PC-3 (cell line): ENCODE results near the gene PBLD. TPM values are rescaled to one million over a fixed set of nuclear protein-coding genes. Genes with fewer than 3 reads are reported as not detected.
"Not testable (repeated sequence)": the region's sequence is repeated elsewhere in the genome, so short reads cannot be mapped to it uniquely, and the experiment has no call there.

Source experiments
- ATAC-seq: fragments of 200-7000 bp; cut with Tn5 transposase; 2 replicates; pipeline ENCODE4 v1.9.1; 2020; ENCODE audit warnings: mild to moderate bottlenecking, moderate library complexity
- BruUV-seq: library from RNA; stranded (reverse); fragments of 400-500 nt; replicated peaks from 2 replicates; lab custom pipeline; 2021; lab: Mats Ljungman, UMichigan
- CTCF ChIA-PET: fragments of 300-600 bp; sonication (Branson Sonifier 250); formaldehyde crosslinking; loops from one replicate; lab custom pipeline; 2022; ENCODE audit warnings: antibody characterized with exemption; lab: Charles Lee
- POLR2A ChIA-PET: fragments of 300-600 bp; sonication (Branson Sonifier 250); formaldehyde crosslinking; loops from one replicate; lab custom pipeline; 2022; ENCODE audit warnings: antibody characterized with exemption; ENCODE audit not compliant: unreplicated experiment; lab: Charles Lee
- DNase-seq: peaks from one replicate; pipeline ENCODE4 v3.0.0-alpha.2; 2015
- H2AFZ ChIP-seq: fragments of 300-600 bp; sonication (generic); 2 replicates; pipeline ENCODE4 v1.6.0; 2016; ENCODE audit warnings: antibody characterized with exemption, low read length
- H3F3A ChIP-seq: fragments of 300-600 bp; sonication (generic); one replicate; pipeline ENCODE4 v1.6.0; 2017; ENCODE audit warnings: antibody characterized with exemption, low read length, control low read depth, mild to moderate bottlenecking; ENCODE audit not compliant: unreplicated experiment
- H3K27ac ChIP-seq: fragments of 300-600 bp; sonication (generic); 2 replicates; pipeline ENCODE4 v1.5.1; 2016; ENCODE audit warnings: mild to moderate bottlenecking, low read length
- H3K27me3 ChIP-seq: fragments of 300-600 bp; sonication (generic); 2 replicates; pipeline ENCODE4 v1.6.1; 2016; ENCODE audit warnings: low read length, mixed read lengths
- H3K36me3 ChIP-seq: fragments of 300-600 bp; sonication (generic); 2 replicates; pipeline ENCODE4 v1.6.1; 2016; ENCODE audit warnings: low read depth, mixed run types, low read length, mixed read lengths
- H3K4me1 ChIP-seq: fragments of 300-600 bp; sonication (generic); 2 replicates; pipeline ENCODE4 v1.5.1; 2016; ENCODE audit warnings: low read length; ENCODE audit not compliant: insufficient read depth
- H3K4me2 ChIP-seq: fragments of 300-600 bp; sonication (generic); 2 replicates; pipeline ENCODE4 v1.6.0; 2016; ENCODE audit warnings: low read length
- H3K4me3 ChIP-seq: fragments of 300-600 bp; sonication (generic); 2 replicates; pipeline ENCODE4 v1.5.1; 2016; ENCODE audit warnings: mild to moderate bottlenecking, low read length, mixed read lengths
- H3K79me2 ChIP-seq: fragments of 300-600 bp; sonication (generic); 2 replicates; pipeline ENCODE4 v1.6.1; 2017; ENCODE audit warnings: low read length, mixed read lengths
- H3K9ac ChIP-seq: fragments of 300-600 bp; sonication (generic); 2 replicates; pipeline ENCODE4 v1.6.0; 2016; ENCODE audit warnings: mild to moderate bottlenecking, low read length
- H3K9me2 ChIP-seq: fragments of 300-600 bp; sonication (generic); replicated peaks from 2 replicates; pipeline ENCODE4 v1.6.1; 2016; ENCODE audit warnings: mixed run types, low read length, mixed read lengths
- H3K9me3 ChIP-seq: fragments of 300-600 bp; sonication (generic); 2 replicates; pipeline ENCODE4 v1.6.1; 2016; ENCODE audit warnings: low read length, mixed read lengths
- H4K20me1 ChIP-seq: fragments of 300-600 bp; sonication (generic); 2 replicates; pipeline ENCODE4 v1.6.1; 2016; ENCODE audit warnings: low read length, mixed read lengths
- EZH2 ChIP-seq: fragments of 300-600 bp; sonication (generic); IDR thresholded peaks from one replicate; pipeline ENCODE4 v1.6.1; 2017; ENCODE audit warnings: antibody characterized with exemption, mild to moderate bottlenecking, low read length; ENCODE audit not compliant: unreplicated experiment
- EZH2phosphoT487 ChIP-seq: fragments of 300-600 bp; sonication (generic); IDR thresholded peaks from 2 replicates; pipeline ENCODE4 v1.6.1; 2018; ENCODE audit warnings: mild to moderate bottlenecking, antibody characterized with exemption, low read length, borderline replicate concordance
- intact Hi-C: fragments of 100-400 bp; cut with micrococcal nuclease; formaldehyde crosslinking; loops from 2 replicates; pipeline ENCODE4 v1.9.0; 2023
- total RNA-seq: library from RNA; depleted of rRNA; stranded (reverse); fragments of >200 nt; gene quantifications from 2 replicates; pipeline ENCODE4 v1.2.3, GENCODE V29; 2014
- TF ChIP-seq, protein P1 (sequence below): fragments of 300-600 bp; sonication (generic); conservative IDR thresholded peaks from 2 replicates; pipeline ENCODE4 v1.5.1; 2017; ENCODE audit warnings: antibody characterized with exemption, low read depth, mild to moderate bottlenecking, low read length

The PBLD gene
- total RNA-seq, 1 experiment from 2014 or later: 1.1 TPM

DNA sequence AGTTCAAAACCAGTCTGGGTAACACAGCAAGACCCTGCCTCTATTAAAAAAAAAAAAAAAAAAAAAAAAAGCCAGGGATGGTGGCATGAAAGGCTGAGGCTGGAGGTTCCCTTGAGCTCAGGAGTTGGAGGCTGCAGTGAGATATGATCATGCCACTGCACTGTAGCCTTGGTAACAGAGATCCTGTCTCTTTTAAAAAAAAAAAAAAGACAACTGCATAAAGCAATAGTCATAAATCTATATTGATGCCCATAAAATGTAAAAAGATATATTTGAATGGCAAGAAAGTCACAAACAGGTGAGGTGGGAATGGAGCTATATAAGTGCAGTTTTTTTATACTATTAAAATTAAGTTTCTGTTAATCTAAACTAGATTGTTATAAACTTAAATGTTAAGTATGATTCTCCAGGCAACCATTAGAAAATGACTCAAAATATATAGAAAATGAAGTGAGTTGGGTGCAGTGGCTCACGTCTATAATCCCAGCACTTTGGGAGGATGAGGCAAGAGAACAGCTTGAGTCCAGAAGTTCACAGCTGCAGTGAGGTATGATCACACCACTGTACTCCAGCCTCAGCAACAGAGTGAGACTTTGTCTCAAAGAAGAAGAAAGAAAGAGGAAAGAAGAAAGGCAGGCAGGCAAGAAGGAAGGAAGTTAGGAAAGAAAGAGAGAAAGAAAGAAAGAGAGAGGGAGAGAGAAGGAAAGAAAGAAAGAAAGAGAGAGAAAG lies 14.2 kb downstream of the PBLD start:
- CTCF ChIA-PET: no interaction called here

DNA sequence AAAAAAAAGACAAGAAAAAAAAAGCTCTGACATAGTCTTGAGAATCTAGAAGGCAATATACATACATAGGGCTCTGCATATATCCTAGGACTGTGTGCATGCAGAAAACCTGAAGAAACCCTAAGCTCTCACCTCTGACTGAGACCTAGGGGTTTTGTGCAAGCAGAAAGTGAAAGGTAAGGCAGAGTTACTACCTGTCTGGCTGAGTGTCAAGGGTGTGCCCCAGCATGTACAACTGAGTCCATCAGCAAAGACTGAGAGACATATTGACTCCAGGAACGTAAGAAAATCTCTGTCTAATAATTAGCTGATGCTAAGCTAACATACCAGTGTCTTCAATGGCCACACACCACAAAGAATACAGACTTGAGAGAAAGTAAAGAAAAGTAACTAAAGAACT lies 17.1 kb downstream of the PBLD start:
- ChIA-PET POLR2A (interaction anchor here (0.6 kb wide), 1 partner anchor 499 kb away, joined by 3 read pairs; no protein-coding TSS in a partner anchor), CTCF (no interaction called here)
- Histone ChIP-seq H4K20me1 (no peaks in the 10 kb centered on the region), H2AFZ (no peak overlapping the region), H3F3A (no peaks in the 10 kb centered on the region), H3K9ac (no peak overlapping the region), H3K9me3 (peaks cover 9% of the 10 kb centered on the region; the same call in 1 of the 2 replicates), H3K27me3 (no peaks in the 10 kb centered on the region), H3K4me2 (no peak overlapping the region), H3K79me2 (no peaks in the 10 kb centered on the region), H3K27ac (no peak overlapping the region), H3K36me3 (no peaks in the 10 kb centered on the region), H3K4me1 (no peaks in the 10 kb centered on the region), H3K9me2 (no peaks in the 10 kb centered on the region), H3K4me3 (no peak overlapping the region)
- no peak for DNase-seq
- intact Hi-C loops: no loop called here
- BruUV-seq: no TSS peak
- ATAC-seq: no peak
- TF ChIP-seq EZH2 (no peak), EZH2phosphoT487 (no peak)
- TF ChIP-seq, protein P1, sequence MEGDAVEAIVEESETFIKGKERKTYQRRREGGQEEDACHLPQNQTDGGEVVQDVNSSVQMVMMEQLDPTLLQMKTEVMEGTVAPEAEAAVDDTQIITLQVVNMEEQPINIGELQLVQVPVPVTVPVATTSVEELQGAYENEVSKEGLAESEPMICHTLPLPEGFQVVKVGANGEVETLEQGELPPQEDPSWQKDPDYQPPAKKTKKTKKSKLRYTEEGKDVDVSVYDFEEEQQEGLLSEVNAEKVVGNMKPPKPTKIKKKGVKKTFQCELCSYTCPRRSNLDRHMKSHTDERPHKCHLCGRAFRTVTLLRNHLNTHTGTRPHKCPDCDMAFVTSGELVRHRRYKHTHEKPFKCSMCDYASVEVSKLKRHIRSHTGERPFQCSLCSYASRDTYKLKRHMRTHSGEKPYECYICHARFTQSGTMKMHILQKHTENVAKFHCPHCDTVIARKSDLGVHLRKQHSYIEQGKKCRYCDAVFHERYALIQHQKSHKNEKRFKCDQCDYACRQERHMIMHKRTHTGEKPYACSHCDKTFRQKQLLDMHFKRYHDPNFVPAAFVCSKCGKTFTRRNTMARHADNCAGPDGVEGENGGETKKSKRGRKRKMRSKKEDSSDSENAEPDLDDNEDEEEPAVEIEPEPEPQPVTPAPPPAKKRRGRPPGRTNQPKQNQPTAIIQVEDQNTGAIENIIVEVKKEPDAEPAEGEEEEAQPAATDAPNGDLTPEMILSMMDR: no peak

More for the DNA sequence above, 14.2 kb downstream of the PBLD start:
- Histone ChIP-seq H3K79me2 (no peaks in the 10 kb centered on the region), H3K27me3 (no peaks in the 10 kb centered on the region), H3F3A (no peaks in the 10 kb centered on the region), H3K9ac (no peak overlapping the region), H3K9me3 (peaks cover 9% of the 10 kb centered on the region; the same call in 1 of the 2 replicates), H3K9me2 (no peaks in the 10 kb centered on the region), H3K4me3 (no peak overlapping the region), H4K20me1 (no peaks in the 10 kb centered on the region), H3K4me2 (no peak overlapping the region), H3K4me1 (no peaks in the 10 kb centered on the region), H3K27ac (no peak overlapping the region), H3K36me3 (no peaks in the 10 kb centered on the region), H2AFZ (no peak overlapping the region)
- DNase-seq: no peak
- intact Hi-C loops: no loop called here
- BruUV-seq: no TSS peak
- POLR2A ChIA-PET: interaction anchor here (0.7 kb wide), 1 partner anchor 231 kb away, joined by 9 read pairs; no protein-coding TSS in a partner anchor
- no peak for TF ChIP-seq EZH2
- TF ChIP-seq EZH2phosphoT487: no peak
- TF ChIP-seq, protein P1: no peak
- ATAC-seq: no peak

DNA sequence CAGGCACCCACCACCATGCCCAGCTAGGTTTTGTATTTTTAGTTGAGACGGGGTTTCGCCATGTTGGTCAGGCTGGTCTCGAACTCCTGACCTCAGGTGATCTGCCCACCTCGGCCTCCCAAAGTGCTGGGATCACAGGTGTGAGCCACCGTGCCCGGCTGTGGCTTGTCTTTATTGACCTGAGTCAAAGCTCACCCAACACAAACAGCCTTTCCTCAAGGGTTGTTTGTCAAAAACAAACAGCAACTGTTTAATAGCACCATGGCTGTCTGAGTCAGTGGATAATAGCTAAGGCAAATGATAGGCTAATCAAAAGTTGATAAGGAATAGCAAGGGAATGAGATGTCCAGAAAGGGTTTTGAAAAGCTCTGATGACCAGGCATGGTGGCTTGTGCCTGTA lies 17.8 kb downstream of the PBLD start:
- H4K20me1 ChIP-seq, intact Hi-C loops, ATAC-seq, POLR2A ChIA-PET, H3K9ac ChIP-seq, H3K27ac ChIP-seq, H2AFZ ChIP-seq, H3K9me3 ChIP-seq, H3K4me3 ChIP-seq, BruUV-seq, H3K4me1 ChIP-seq, H3K79me2 ChIP-seq, H3K4me2 ChIP-seq, CTCF ChIA-PET, H3K9me2 ChIP-seq, H3F3A ChIP-seq, DNase-seq, H3K27me3 ChIP-seq, H3K36me3 ChIP-seq: not testable (repeated sequence)
